ES-I3 (cell line): ENCODE measurements around the gene FUT2.

ENCODE experiments used
- H3K36me3 ChIP-seq: 2 replicates; pipeline ENCODE4 v1.6.1; 2013; ENCODE audit warnings: mild to moderate bottlenecking, low read length, control low read depth, moderate library complexity; ENCODE audit not compliant: insufficient read depth
- H3K4me1 ChIP-seq: 2 replicates; pipeline ENCODE4 v1.6.1; 2013; ENCODE audit warnings: mild to moderate bottlenecking, control low read depth, low read length; ENCODE audit not compliant: insufficient read depth
- H3K9ac ChIP-seq: 2 replicates; pipeline ENCODE4 v1.6.1; 2013; ENCODE audit warnings: low read depth, mild to moderate bottlenecking, low read length, moderate library complexity
- H3K9me3 ChIP-seq: 2 replicates; pipeline ENCODE4 v1.6.1; 2013; ENCODE audit warnings: mild to moderate bottlenecking, low read length, moderate library complexity; ENCODE audit not compliant: control insufficient read depth, insufficient read depth

Gene FUT2

GRCh38 chr19:48740164-48740972, 44.6 kb downstream of the FUT2 start, which contains the start of gene RASIP1:
RASIP1 (minus strand) TSS chr19:48740610; CDS start chr19:48740282, 328 bp downstream.
- H3K4me1 ChIP-seq, result peaks cover 9% of the 10 kb centered on the region; the same call in 1 of the 2 replicates
- no peaks in the 10 kb centered on the region for H3K9me3 ChIP-seq
- no peaks in the 10 kb centered on the region for H3K36me3 ChIP-seq
- peak within 1 kb of the TSS; percentile 68 for H3K9ac ChIP-seq

- Histone ChIP-seq H3K9ac (peak overlapping the region; percentile 68; the same call in 1 of the 2 replicates), H3K36me3 (no peaks in the 10 kb centered on the region), H3K9me3 (no peaks in the 10 kb centered on the region), H3K4me1 (peaks cover 9% of the 10 kb centered on the region; the same call in 1 of the 2 replicates)
Observed at GRCh38 chr19:48741129-48741999, 45.6 kb downstream of the FUT2 start.

DNA sequence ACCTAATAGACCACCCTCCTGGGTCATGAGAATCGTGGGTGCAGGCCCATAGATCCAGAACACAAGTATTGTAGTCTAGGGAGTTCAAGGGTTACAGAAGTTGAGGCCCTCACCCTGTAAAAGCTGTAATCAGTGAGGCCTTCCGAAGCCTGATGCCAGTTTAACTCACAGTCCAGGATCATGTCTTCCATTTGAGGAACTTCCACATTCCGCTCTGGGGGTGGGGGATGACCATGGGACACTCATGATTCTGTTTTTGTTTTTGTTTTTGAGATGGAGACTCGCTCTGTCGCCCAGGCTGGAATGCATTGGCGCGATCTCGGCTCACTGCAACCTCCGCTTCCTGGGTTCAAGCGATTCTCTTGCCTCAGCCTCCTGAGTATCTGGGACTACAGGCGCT, 46.3 kb downstream of the FUT2 start:
- no peak overlapping the region for H3K9ac ChIP-seq
- H3K9me3 ChIP-seq, result no peaks in the 10 kb centered on the region
- peaks cover 9% of the 10 kb centered on the region; the same call in 1 of the 2 replicates for H3K4me1 ChIP-seq

DNA sequence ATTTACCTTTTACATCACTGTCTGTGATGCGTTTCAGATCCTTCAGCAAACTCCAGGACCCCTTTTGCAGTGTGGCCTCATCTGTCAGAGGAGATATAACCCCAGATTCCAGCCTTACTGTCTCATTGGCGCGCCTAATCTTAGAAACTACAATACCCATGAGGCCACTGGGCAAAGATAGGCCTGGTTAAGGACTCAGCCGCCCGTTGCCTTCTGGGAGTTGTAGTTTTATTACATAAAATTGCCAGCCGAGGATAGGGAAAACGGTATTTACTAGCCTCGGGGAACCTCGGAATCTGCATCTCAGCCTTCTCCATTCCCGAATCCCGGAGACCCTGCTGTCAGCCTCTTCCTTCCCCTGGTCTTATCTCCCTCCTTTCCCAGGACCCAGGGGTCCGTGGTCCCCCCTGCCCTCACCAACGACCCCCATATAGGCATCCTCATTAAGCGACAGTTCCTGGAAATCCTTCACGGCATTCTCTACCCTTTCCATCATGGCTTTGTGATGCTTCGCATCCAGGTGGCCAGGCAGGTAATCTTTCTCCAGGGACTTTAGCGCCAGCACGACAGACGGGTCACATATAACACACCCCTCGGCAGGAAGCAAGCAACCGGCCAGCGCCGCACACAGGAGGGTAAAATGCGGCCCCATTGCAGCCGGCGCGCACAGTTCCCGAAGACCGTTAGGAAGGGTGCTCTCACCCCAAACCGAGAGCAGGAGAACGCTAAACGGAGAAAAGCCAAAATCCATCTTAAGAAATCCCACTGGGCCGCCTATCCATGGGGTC, 49.6 kb downstream of the FUT2 start:
- no peaks in the 10 kb centered on the region for H3K9me3 ChIP-seq
- H3K9ac ChIP-seq, result peak overlapping the region; percentile 91; the same call in 1 of the 2 replicates
- peaks cover 4% of the 10 kb centered on the region; the same call in 1 of the 2 replicates for H3K4me1 ChIP-seq

More for the DNA sequence above, 46.3 kb downstream of the FUT2 start:
- H3K36me3 ChIP-seq, result no peaks in the 10 kb centered on the region

DNA sequence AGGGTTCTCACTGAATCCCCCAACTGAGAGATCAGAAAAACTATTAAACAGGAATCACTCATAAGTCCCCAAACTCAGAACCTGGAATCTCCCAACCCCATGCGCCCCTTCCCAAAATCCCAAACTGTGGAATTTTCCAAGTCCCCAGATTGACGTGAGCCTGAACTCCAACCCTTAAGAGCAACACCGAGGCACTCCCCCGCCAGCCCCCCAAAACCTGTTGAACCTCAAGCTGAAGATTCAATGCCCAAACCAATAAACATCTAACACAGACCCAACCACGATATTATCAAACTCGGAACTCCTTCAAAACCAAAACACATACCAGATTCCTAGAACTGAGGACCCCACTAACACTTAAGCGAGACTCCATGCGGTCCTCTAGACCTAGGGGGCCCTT, 50.3 kb downstream of the FUT2 start:
- Histone ChIP-seq H3K9me3 (no peaks in the 10 kb centered on the region), H3K9ac (peak overlapping the region; percentile 91; the same call in 1 of the 2 replicates), H3K4me1 (no peaks in the 10 kb centered on the region; the same call in 1 of the 2 replicates), H3K36me3 (peaks cover 9% of the 10 kb centered on the region; the same call in 1 of the 2 replicates)

More for the DNA sequence above, 49.6 kb downstream of the FUT2 start:
- H3K36me3 ChIP-seq, result peaks cover 7% of the 10 kb centered on the region; the same call in 1 of the 2 replicates

DNA sequence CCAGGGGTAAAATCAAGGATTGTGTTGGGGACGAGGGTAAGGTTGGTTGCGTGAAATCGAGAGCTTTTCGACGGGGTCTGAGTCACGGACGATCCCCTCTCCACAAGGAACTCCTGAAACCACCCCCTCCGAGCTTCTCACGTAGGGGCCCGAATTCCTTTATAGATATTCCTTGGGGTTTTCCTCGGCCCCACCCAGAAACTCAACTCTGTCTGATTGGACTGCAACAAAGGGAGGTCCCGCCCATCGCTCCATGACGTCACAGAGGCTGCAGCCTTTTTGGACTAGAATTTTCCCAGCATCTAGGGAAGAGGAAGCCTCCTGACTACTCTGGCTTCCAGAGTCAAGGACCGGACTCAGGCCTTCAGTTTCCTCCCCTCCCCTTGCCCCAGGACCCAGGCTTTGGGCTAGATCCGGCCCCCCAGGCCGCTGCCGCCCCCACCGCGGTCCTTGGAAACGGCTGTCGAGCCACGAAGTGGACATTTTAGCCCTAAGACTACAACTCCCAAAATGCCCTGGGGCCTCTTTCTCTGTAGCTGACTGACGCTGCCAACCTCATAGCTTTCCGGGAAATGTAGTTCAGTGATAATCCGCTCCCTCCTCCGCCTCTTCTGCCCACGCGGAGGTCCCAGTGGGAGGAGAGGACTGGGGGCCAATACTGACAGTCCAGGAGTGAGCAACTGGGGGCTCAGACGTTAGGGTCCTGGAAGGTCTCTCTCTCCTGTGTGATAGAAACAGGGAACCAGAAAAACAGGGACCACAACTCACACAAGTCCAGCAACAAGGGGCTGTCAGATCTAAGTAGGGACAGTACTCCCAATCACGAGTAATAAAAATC, 51.2 kb downstream of the FUT2 start, which contains the start of gene IZUMO1:
Gene IZUMO1 (minus strand): TSS at position 172 of the 838 bp plus-strand sequence. CDS start 1,050 bp downstream, outside the sequence.
- no peaks in the 10 kb centered on the region for H3K9me3 ChIP-seq
- H3K4me1 ChIP-seq, result no peaks in the 10 kb centered on the region; the same call in 1 of the 2 replicates
- peaks cover 9% of the 10 kb centered on the region; the same call in 1 of the 2 replicates for H3K36me3 ChIP-seq
- H3K9ac ChIP-seq, result peak within 1 kb of the TSS; percentile 91

GRCh38 chr19:48749571-48750198, 53.9 kb downstream of the FUT2 start:
- Histone ChIP-seq H3K9me3 (no peaks in the 10 kb centered on the region), H3K36me3 (peaks cover 9% of the 10 kb centered on the region; the same call in 1 of the 2 replicates), H3K9ac (no peak overlapping the region), H3K4me1 (peaks cover 3% of the 10 kb centered on the region; the same call in 1 of the 2 replicates)

DNA sequence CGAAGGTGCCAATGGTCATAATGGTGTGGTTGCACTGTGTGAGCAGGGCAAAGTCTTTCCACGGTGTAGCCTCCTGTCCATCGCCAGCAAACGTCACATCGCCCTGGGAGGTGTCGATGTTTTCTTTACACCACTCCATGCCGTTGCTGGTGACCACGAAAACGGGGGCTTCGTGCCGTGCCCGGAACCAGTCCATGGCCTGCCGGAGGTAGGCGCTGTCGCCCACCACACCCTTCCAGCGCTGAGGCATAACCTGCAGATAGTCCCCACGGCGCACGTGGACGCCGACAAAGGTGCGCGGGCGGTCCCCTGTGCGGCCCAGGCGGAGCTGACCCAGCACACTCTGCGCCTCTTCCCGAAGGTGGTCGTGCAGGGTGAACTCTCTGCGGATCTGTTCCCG, 54.6 kb downstream of the FUT2 start:
- no peak overlapping the region for H3K9ac ChIP-seq
- peaks cover 9% of the 10 kb centered on the region; the same call in 1 of the 2 replicates for H3K36me3 ChIP-seq

DNA sequence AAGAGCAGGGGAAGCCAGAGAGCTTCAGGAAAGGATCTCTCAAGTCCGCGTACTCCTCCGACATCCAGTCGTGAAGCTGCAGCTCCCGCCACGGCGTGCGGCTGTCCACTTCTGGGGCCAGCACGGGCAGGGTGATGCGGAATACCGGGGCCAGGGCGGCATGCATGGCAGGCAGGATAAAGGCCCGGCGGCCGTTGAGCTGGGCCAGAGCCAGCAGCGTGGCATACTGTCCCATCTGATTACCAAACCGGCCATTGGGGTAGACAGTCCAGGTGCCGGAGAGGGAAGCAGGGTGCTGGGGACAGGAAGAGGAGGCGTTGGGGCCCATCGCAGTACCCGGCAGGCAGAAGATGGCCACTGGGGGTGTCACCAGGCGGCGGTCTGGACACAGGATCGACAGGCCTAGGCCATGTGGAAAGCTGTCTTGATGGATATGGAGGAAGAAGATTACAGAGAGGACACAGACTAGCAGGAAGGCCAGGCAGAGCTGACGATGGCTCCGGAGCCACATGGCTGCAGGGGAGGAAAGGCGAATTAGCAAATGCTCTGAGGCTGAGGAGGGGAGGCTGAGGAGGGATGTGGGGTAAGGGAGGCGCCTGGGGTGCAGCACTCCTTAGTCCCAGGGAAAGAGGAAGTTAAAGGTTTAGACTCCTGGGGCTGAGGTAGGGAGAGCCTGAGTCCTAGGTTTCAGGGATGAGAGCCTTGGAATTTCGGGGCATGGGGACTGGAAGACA, 55.2 kb downstream of the FUT2 start:
- peaks cover 9% of the 10 kb centered on the region; the same call in 1 of the 2 replicates for H3K36me3 ChIP-seq
- no peaks in the 10 kb centered on the region for H3K9me3 ChIP-seq
- H3K9ac ChIP-seq, result no peak overlapping the region
- H3K4me1 ChIP-seq, result peaks cover 11% of the 10 kb centered on the region; the same call in 1 of the 2 replicates

More for the DNA sequence above, 54.6 kb downstream of the FUT2 start:
- peaks cover 7% of the 10 kb centered on the region; the same call in 1 of the 2 replicates for H3K4me1 ChIP-seq
- H3K9me3 ChIP-seq, result no peaks in the 10 kb centered on the region

DNA sequence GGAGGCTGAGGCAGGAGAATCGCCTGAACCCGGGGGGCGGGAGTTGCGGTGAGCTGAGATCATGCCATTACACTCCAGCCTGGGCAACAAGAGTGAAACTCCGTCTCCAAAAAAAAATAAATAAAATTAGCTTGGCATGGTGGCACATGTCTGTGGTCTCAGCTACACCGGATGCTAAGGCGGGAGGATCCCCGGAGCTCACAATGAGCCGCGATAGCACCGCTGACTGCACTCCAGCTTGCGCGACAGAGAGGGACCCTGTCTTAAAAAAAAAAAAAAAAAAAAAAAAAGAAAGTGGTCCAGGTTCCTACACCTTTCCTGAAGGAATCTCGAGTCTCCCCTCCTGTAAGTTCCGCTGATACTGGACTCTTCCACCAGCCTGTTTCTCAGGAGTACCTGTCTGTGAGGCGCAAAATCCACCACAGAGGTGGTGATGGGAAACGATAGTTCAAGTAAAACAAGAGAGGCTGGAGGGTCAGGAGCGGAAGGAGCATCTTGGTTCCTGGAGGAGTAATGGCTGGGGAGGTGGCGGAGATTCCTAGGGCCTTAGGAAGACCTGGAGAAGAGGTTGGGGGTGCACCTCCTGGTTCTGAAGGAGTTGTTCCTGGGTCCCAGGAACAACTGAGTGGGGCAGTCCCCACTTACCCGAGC, 56.2 kb downstream of the FUT2 start:
- H3K9me3 ChIP-seq, result no peaks in the 10 kb centered on the region
- H3K36me3 ChIP-seq, result peaks cover 9% of the 10 kb centered on the region; the same call in 1 of the 2 replicates
- peaks cover 11% of the 10 kb centered on the region; the same call in 1 of the 2 replicates for H3K4me1 ChIP-seq
- H3K9ac ChIP-seq, result peak overlapping the region; percentile 95

DNA sequence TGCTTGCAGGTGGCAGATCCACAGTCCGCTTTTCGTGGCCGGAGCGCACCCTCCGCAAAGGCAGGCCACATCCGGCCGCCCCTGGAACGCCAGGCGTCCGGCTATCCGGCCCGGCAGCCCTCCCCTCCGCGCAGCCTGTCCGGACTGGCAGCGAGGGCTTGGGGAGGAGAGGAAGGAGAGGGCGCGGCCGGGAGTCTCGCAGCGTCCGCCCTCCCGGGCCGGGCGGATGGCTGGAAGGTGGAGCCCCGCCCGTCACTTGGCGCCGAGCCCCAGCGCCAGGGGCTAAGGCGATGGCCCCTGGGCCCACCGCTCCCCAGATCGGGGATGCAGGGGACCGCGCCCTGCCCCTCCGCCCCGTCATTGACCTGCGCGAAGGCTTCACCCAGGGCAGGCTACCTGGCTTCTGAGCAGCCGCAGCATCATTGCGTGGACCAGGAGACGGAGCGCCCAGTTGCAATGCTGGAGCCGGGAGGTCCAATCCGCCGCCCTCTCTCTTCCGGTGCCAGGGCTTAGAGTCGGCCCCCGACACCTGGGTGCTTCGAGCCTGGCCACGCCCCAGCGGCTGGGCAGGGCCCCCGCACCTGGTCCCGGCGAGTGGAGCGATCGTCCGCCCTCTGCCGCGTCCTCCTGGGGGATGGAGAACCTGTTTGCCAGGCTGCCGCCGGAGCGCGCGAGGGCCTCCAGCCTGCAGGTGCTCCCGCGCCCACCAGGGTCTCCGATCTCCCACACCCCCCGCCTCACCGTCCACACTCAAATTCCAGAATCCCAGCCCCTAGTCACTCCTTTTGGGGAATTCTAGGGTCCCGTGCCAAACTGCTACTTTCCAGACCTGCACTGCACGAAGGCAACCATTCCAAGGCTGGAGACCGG, 57.0 kb downstream of the FUT2 start, which contains the start of gene FUT1:
Gene FUT1 (minus strand): TSS at position 146 of the 870 bp plus-strand sequence. CDS start 1,360 bp downstream, outside the sequence.
- no peaks in the 10 kb centered on the region for H3K9me3 ChIP-seq
- H3K36me3 ChIP-seq, result peaks cover 9% of the 10 kb centered on the region; the same call in 1 of the 2 replicates
- peaks cover 11% of the 10 kb centered on the region; the same call in 1 of the 2 replicates for H3K4me1 ChIP-seq
- H3K9ac ChIP-seq, result peak within 1 kb of the TSS; percentile 95
